Measurements from ENCODE around the gene IRX5. TPM values are rescaled to one million over a fixed set of nuclear protein-coding genes. Genes with fewer than 3 reads are reported as not detected.

The IRX5 gene
- total RNA-seq, 1 donor from 2014 or later: 11.6 TPM

DNA sequence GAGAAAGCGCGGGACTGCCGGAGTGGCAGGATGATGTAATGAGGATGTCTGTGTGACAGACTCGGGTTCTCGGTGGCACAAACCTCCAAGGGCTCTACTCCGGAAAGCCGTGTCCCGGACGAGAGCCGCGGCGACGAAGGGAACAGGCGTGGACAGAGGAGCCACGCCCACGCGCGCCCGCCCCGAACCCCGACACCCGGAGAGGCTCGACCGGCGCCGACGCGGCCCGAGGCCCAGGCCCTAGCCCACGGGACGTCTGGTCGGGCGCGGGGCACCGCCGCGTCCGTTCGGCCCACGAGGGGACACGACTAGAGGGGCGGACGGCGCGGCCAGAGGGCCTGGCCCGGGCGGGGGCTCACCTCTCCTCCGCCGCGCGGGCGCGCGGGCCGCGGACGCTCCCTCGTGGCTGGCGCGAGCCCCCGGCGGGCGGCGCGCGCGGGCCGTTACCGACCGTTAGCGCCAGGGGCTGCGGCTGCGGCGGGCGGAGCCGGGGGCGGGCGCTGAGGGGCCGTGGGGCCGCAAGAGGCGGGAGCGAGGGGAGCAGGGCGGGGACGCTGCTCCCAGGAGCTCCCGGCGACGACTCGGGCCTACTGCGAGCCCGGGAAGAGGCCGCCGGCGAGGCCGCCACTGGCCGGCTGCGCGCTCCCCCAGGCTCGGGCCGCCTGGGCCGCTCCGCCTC, 2.1 kb upstream of the IRX5 start:
- DNase-seq (peak; percentile 85), ATAC-seq (ENCODE audit: poor library complexity) (peak; percentile 64)
- intact Hi-C loops (cut with DNase I): no loop called here

- ATAC-seq (ENCODE audit: poor library complexity): peak; percentile 92
- intact Hi-C loops (cut with DNase I): loop anchor here (5.0 to 10.0 kb wide), 4 partner anchors 425 to 735 kb away; partner anchors contain the start of gene IRX3
- peak; percentile 100 for DNase-seq
Measured at GRCh38 chr16:54929090-54930004, 1.3 kb upstream of the IRX5 start.

DNA sequence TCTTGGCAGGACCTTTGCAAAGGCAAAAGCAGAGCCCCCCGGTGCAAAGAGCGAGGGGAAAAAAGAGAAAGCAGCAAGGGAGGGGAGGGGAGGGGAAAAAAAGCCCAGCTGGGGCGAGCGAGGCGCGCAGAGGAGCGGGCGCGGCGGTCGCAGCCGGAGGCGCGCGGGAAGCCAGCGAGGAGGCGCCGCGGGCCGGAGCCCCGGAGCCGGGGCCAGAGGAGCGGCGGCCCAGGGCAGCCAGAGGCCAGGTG, 129 bp downstream of the IRX5 start:
- DNase-seq (no peak), ATAC-seq (ENCODE audit: poor library complexity) (no peak)
- intact Hi-C loops (cut with DNase I): loop anchor here (5.0 to 10.0 kb wide), 4 partner anchors 426 to 736 kb away; partner anchors contain the start of gene IRX3

- DNase-seq (peak; percentile 57), ATAC-seq (ENCODE audit: poor library complexity) (no peak)
- intact Hi-C loops (cut with DNase I): loop anchor here (5.0 to 10.0 kb wide), 4 partner anchors 427 to 737 kb away; partner anchors contain the start of gene IRX3
Measured at GRCh38 chr16:54931120-54932014, 702 bp downstream of the IRX5 start.

DNA sequence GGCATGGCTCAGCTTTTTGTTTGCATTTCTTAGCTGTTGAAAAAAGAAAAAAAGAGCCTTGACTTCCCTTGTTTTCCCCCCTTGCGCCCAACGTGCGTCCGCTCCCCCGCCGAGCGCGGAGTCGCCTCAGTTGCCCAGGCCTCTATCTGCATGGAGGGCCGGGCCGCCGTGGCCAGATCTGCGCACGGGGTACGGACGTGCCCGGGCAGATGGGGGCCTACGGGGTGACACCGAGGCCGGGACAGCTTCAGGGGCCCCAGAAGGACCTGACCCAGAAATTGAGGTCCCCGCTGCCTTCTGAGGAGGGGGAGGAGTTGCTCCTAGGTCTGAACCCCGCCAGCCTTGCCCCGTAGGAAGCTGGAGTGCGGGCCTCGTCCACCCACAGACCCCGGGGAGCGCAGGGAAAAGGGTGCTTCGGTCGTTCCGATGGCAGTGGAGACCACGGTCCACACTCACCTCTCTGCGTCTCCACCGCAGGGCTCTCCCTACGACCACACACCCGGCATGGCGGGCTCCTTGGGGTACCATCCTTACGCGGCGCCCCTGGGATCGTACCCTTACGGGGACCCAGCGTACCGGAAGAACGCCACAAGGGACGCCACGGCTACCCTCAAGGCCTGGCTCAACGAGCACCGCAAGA, 1.5 kb downstream of the IRX5 start:
- DNase-seq (no peak), ATAC-seq (ENCODE audit: poor library complexity) (no peak)
- intact Hi-C loops (cut with DNase I): loop anchor here (5.0 to 10.0 kb wide), 4 partner anchors 427 to 737 kb away; partner anchors contain the start of gene IRX3

GRCh38 chr16:54932737-54933254, 2.1 kb downstream of the IRX5 start:
- ATAC-seq (ENCODE audit: poor library complexity) (no peak), DNase-seq (peak; percentile 39)
- intact Hi-C loops (cut with DNase I): loop anchor here (5.0 to 10.0 kb wide), 4 partner anchors 428 to 738 kb away; partner anchors contain the start of gene IRX3

DNA sequence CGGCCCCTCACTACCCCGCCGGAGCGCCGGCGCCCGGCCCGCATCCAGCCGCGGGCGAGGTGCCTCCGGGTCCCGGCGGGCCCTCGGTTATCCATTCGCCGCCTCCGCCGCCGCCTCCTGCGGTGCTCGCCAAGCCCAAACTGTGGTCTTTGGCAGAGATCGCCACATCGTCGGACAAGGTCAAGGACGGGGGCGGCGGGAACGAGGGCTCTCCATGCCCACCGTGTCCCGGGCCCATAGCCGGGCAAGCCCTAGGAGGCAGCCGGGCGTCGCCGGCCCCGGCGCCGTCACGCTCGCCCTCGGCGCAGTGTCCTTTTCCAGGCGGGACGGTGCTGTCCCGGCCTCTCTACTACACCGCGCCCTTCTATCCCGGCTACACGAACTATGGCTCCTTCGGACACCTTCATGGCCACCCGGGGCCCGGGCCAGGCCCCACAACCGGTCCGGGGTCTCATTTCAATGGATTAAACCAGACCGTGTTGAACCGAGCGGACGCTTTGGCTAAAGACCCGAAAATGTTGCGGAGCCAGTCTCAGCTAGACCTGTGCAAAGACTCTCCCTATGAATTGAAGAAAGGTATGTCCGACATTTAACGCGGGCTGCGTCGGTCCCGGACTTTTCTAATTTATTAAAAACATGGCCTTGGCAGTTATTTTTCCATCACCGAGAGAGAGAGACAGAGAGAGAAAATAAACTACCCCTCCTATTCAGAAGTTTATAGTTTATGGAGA, 2.8 kb downstream of the IRX5 start:
- no peak for DNase-seq
- no peak for ATAC-seq (ENCODE audit: poor library complexity)
- intact Hi-C loops (cut with DNase I): loop anchor here (5.0 to 10.0 kb wide), 4 partner anchors 429 to 739 kb away; partner anchors contain the start of gene IRX3

DNA sequence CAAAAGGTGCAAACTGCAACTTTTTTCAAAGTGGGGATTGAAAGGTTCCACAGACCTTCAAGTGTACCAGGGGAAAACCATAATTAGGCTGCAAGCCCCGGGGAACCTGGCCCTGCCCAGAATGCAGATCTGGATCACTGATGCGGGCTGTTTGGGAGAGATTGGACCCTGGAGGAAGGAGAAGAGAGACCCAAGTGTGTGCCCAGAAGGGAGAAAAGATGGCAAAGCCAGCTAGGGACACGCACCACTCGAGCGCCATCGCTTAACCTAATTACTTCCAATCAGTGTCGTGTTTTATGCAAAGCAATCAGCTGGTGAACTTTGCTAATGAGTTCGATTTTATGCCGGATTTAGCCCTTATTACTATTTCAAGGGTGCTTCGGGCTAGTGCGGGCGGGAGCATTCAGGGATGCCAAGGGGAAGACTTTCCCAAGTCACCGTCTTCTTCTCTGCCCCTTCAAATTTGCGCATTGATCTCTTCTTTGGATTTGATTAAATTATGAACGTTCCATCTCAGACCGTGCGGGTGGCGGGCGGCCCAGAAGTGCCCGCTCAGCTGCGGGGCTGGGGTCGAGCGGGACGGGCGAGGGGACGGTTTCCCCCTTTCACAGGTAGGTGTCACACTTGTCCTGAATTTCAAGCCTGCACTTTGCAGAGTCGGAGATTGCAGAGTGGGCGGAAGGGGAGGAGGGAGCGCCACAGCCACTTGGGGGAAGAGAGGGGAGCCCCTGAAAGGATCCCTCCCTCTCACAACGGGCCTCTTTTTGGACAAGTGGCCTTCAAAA, 4.0 kb downstream of the IRX5 start:
- ATAC-seq (ENCODE audit: poor library complexity) (no peak), DNase-seq (no peak)
- intact Hi-C loops (cut with DNase I): loop anchor here (5.0 to 10.0 kb wide), 4 partner anchors 430 to 740 kb away; partner anchors contain the start of gene IRX3

- intact Hi-C loops (cut with DNase I): loop anchor here (10.0 kb wide), 3 partner anchors 431 to 741 kb away; no protein-coding TSS in a partner anchor
- ATAC-seq (ENCODE audit: poor library complexity) (no peak), DNase-seq (no peak)
Measured at GRCh38 chr16:54935266-54935968, 4.8 kb downstream of the IRX5 start.

GRCh38 chr16:54936201-54936978, 5.7 kb downstream of the IRX5 start:
- DNase-seq: no peak
- ATAC-seq (ENCODE audit: poor library complexity): peak; percentile 40
- intact Hi-C loops (cut with DNase I): loop anchor here (10.0 kb wide), 3 partner anchors 432 to 742 kb away; no protein-coding TSS in a partner anchor

DNA sequence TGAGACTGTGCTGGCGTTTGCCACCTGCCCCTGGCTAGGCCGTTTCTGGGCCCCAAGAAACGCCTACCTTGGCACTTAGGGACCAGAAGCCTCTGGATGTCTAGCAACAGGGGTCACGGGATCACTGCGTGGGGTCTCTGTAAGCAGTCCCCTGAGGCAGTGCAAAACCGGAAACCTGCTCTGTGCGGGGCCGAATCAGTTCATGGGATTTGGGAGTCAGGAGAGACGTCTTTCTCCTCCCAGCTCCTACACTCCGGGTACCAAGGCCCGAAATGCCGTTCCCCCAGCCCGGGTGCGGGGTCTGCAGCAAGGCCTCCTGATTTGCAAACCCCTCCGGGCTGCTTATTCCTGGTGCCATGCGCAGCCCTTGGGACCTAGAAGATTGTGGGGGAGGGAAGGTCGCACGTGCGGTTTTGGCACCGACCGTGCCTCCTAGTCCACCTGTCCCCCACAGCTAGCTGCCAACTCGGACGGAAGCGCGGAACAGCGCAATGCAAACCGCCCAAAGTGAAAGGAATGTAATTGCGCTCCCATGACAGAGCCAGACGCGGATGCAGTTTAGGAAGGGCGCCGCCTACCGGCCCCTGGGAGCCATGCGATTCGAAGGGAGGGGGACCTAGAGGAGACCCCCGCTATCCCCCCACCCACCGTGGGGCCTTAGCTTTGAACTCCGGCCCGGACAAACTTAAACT, 6.5 kb downstream of the IRX5 start:
- no peak for DNase-seq
- intact Hi-C loops (cut with DNase I): loop anchor here (10.0 kb wide), 3 partner anchors 432 to 742 kb away; no protein-coding TSS in a partner anchor
- peak; percentile 58 for ATAC-seq (ENCODE audit: poor library complexity)

DNA sequence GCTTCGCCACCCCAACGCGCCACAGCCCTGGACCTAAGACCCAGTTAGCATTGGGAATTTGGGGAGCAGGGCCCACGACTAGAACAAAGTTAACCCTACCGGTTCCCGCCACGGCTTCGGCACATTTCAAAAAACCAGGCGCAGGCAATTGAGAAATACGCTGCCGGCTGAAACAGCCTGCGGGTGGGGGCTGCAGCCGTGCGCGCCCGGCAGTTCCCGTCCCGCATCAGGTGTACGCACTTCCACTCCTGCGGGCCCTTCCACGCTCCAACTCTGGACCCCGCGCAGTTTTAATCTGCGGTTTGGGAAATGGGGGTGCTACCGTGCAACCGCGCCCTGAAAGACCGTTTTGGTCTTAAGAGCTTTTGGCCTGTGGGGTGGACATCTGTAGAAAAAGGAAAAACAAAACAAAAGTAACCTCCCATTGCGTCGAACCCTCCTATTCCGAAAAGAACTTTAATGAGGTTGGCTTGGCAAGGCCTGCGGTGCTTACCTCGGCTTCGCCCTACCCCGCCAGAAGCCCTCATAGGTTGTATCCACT, 7.1 kb downstream of the IRX5 start:
- DNase-seq (no peak), ATAC-seq (ENCODE audit: poor library complexity) (no peak)
- intact Hi-C loops (cut with DNase I): loop anchor here (10.0 kb wide), 3 partner anchors 433 to 743 kb away; no protein-coding TSS in a partner anchor

DNA sequence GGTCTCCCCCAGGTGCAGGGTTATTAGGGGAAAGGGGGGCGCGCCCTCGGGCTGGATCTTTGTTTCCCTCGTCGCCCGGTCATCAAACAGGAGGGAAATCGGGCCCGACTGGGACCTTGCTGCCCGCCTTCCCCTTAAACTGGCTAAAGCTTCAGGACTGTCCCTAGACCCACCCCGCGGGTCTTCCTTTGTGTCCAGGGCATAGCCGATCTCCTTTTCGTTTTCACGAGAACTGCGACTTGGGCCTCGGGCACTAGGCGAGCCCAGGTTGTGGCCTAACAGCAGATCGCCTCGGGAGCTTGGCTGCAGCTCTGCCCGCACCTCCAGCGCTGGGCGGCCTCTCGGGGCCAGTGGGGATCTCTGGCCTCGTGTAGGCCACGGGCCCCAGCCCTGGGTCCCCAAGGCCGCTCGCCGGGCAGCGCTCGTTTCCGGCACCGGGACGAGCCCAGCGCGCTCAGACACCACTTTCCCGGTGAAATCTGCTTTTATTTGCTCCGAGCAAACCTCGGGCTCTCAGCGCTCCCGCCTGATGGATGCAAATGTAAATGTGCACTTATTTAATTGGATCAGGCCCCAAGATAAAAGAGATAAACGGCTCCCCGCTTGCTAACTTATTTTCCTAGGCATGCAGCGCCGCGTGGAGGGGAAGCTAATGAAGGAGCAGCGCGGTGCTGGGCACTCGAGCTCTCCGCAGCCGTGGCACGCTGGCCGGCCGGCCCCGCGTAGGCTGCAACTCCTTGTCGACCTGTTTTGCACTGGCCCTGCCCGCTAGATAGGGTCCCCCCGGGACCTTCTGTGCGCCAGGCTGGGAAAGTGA, 7.8 kb downstream of the IRX5 start:
- intact Hi-C loops (cut with DNase I): loop anchor here (10.0 kb wide), 3 partner anchors 434 to 744 kb away; no protein-coding TSS in a partner anchor
- no peak for ATAC-seq (ENCODE audit: poor library complexity)
- DNase-seq: no peak
